Mammary epithelial cell (primary cell): Measurements from ENCODE around the gene SLC7A4.

Source experiments
- EZH2 ChIP-seq: IDR thresholded peaks from 2 replicates; pipeline ENCODE4 v1.6.1; 2012; ENCODE audit warnings: low read length, inconsistent platforms, borderline replicate concordance
- TF ChIP-seq, protein P1 (sequence below), 2 donors: IDR thresholded peaks in 1 of 2; conservative IDR thresholded peaks in 1 of 2; 2 replicates each; pipeline ENCODE4 v1.5.1; 2011 to 2012; ENCODE audit warnings: inconsistent platforms in 2 of 2, low read length in 2 of 2, mild to moderate bottlenecking in 2 of 2, control low read depth in 1 of 2, low read depth in 1 of 2; ENCODE audit not compliant: insufficient read depth in 1 of 2; ENCODE audit errors: extremely low read depth in 1 of 2

GRCh38 chr22:21078916-21079315 lies 46.6 kb upstream of the SLC7A4 start:
- TF ChIP-seq, protein P1, sequence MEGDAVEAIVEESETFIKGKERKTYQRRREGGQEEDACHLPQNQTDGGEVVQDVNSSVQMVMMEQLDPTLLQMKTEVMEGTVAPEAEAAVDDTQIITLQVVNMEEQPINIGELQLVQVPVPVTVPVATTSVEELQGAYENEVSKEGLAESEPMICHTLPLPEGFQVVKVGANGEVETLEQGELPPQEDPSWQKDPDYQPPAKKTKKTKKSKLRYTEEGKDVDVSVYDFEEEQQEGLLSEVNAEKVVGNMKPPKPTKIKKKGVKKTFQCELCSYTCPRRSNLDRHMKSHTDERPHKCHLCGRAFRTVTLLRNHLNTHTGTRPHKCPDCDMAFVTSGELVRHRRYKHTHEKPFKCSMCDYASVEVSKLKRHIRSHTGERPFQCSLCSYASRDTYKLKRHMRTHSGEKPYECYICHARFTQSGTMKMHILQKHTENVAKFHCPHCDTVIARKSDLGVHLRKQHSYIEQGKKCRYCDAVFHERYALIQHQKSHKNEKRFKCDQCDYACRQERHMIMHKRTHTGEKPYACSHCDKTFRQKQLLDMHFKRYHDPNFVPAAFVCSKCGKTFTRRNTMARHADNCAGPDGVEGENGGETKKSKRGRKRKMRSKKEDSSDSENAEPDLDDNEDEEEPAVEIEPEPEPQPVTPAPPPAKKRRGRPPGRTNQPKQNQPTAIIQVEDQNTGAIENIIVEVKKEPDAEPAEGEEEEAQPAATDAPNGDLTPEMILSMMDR (conservative IDR thresholded peaks at IDR 0.05 in 1 of 2, IDR thresholded peaks at IDR 0.05 in 1 of 2; ENCODE audit: extremely low read depth in 1 of 2, insufficient read depth in 1 of 2, low read depth in 1 of 2, low read length in 2 of 2), result no peak
- no peak for TF ChIP-seq EZH2
